GM19328 (cell line): Measurements from ENCODE around the gene MAGI3.
"Not testable (repeated sequence)": the region's sequence is repeated elsewhere in the genome, so short reads cannot be mapped to it uniquely, and the experiment has no call there.

ENCODE experiments used
- ATAC-seq: cut with Tn5 transposase; IDR thresholded peaks from one replicate; pipeline ENCODE4 v1.9.1; 2021; ENCODE audit warnings: mild to moderate bottlenecking, moderate library complexity; ENCODE audit not compliant: unreplicated experiment

The MAGI3 gene

DNA sequence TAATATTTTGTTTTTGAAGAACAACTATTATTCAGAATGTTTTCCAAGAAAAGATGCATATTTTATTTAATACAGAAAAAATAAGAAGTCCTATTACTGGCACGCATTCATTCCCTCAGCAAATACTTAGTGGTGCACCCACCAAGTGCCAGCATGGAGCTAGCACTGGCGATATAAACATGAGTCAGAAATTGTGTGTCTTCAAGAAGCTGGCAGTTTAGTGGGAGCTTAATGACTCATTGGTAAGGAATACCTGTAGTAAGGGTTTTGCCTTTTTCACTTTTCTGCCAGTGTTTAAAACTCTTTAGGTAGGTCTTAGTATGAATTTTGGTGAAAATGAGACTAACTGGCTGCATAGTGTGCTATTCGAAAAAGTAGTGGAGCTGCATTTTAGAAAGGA lies 6.3 kb downstream of the MAGI3 start:
- ATAC-seq = no peak

- ATAC-seq = no peak
Measured at GRCh38 chr1:113399062-113399583, 8.8 kb downstream of the MAGI3 start.

DNA sequence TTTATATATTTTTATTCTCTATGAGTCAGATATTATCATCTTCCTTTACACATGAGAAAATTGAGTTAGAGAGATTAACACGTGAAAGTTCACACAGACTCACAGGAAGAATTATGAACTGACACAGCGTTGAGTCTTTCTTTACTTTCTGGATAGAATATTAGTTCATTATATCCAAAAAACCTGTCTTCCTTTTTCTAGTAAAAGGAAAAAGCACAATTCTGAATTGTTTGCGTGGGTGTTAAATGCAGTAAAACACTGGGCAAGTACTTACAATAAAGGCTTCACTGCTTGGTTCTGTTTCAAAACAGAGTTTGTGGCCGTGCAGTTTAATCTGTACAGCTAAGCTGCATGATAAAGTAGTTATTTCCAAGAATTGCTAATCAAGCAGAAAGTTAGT lies 10.8 kb downstream of the MAGI3 start:
- ATAC-seq = no peak

- no peak for ATAC-seq
Measured at GRCh38 chr1:113401728-113402127, 11.4 kb downstream of the MAGI3 start.

- ATAC-seq = no peak
Measured at GRCh38 chr1:113403065-113403464, 12.8 kb downstream of the MAGI3 start.

DNA sequence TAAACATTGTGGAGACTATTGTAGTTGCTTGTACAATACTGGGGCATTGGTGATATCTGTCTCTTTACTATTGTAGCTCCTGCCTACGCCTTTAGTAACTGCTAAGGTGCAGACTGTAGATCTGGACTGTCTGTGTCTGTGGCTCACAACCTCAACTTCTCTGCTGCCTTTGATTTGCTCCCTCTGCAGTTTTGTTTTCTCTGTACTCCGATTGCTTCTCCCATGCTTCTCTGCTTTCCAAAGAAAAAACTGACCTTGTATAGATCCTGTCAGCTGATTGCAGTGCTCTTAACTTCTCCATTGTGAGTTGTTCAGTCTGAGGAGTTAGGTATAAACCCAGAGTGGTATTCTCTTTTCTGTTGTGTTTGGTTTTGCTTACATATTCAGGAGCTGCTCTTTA lies 15.3 kb downstream of the MAGI3 start:
- no peak for ATAC-seq

- ATAC-seq = not testable (repeated sequence)
Measured at GRCh38 chr1:113406149-113406548, 15.8 kb downstream of the MAGI3 start.

- ATAC-seq = no peak
Measured at GRCh38 chr1:113409363-113409762, 19.0 kb downstream of the MAGI3 start.

- not testable (repeated sequence) for ATAC-seq
Measured at GRCh38 chr1:113412020-113412419, 21.7 kb downstream of the MAGI3 start.

GRCh38 chr1:113415310-113416070 lies 25.2 kb downstream of the MAGI3 start:
- no peak for ATAC-seq

GRCh38 chr1:113416071-113416470 lies 25.8 kb downstream of the MAGI3 start:
- not testable (repeated sequence) for ATAC-seq

DNA sequence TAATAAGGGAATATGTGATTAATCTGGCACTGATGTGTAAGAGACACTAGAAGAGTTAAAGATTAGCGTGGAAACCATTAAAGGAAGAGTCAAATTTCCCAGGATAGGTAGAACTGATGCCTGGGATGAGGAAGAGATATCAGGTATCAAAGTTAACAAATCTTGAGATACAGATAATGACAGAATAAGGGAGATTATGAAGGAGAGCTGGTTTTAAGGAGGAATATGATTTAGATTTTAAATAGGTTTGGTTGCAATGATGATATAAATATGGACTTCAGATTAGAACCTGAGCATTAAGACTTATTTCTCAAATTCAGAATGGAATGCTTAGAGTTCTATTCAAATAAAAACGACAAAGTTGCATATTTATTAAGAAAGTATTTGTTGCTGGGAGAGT lies 26.2 kb downstream of the MAGI3 start:
- no peak for ATAC-seq

GRCh38 chr1:113422315-113423068 lies 32.2 kb downstream of the MAGI3 start:
- ATAC-seq = no peak

- no peak for ATAC-seq
Measured at GRCh38 chr1:113423826-113424225, 33.5 kb downstream of the MAGI3 start.

- no peak for ATAC-seq
Measured at GRCh38 chr1:113429461-113430153, 39.3 kb downstream of the MAGI3 start.

DNA sequence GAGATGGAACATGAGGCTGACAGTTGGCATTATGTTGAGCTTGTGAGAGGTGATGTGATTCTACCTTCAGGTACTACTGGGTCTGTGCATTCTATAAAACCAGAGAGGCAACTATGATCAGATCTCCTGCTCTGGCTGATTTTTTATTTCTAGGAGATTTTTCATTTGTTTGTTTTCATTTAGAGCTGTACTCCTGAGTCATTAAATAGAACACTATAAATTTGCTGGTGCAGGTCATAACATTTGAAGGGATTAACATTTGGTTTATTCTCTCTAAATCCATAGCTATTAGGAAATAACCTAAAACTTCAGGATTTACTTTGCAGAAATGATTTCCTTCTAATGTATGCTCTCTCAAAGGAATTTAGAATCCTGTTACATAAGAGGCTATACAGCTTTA lies 42.9 kb downstream of the MAGI3 start:
- ATAC-seq = no peak

- ATAC-seq = no peak
Measured at GRCh38 chr1:113434081-113434873, 44.0 kb downstream of the MAGI3 start.

DNA sequence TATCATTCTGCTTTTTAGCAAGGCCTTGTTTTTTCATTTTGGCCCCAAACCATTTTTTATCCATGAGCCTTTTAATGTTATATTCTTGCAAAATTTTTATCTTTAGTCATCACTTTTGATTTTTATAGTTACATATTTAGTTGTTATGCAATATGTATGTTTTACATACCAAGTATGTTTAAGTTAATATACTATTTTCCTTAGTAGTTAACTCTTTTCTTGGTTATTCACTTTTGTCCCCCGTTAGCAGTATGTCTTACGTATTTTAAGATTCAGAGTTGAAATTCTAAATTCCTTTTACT lies 44.5 kb downstream of the MAGI3 start:
- ATAC-seq = no peak

- no peak for ATAC-seq
Measured at GRCh38 chr1:113437554-113438341, 47.4 kb downstream of the MAGI3 start.
